GM21825 (cell line): Measurements from ENCODE around the gene TTLL6.

Source experiments
- ATAC-seq: cut with Tn5 transposase; IDR thresholded peaks from one replicate; pipeline ENCODE4 v1.9.1; 2021; ENCODE audit warnings: mild to moderate bottlenecking, moderate library complexity; ENCODE audit not compliant: unreplicated experiment

Gene TTLL6

DNA sequence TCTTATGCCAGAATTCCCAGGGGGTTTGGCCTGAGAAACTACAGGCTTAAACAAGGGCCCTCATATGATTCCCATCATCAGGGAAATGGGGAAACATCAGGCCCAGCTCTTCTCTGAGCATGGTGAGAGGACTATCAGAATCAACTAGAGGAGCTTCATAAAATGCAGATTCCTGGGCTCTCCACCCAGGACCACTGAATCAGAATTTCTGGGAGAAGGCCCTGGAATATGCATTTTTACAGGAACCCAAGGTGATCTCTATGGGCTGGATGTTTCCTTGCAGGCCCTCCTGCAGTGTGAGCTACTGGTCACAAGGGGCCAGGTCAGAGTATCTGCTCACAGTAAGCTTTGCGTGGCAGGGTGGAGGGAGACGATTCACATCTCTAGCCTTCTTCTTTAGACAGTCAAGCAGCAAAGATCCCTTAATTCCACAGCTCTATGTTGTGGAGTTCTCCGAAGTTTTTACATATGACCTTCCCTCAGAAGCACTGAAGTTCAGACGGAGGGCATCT is 49.7 kb downstream of the TTLL6 start:
- ATAC-seq: no peak

DNA sequence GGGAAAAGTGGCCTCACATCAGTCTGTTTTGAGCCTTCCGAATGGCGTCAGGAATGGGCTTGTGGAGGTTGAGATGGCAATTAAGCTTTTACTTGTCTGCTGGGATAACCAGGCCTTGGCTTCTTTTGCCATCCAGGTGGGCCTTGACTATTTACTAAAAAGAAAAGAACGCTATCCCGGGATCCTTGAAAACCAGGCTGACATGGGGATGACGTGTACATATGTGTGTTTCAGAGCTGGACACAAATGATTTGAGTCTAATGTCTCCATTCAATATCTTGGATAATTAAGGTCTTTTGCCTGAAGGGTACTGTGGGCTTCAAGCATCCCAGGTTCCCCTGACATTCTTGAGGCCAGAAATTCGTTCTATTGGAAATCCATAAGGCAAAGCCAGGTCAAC is 55.9 kb downstream of the TTLL6 start:
- no peak for ATAC-seq

DNA sequence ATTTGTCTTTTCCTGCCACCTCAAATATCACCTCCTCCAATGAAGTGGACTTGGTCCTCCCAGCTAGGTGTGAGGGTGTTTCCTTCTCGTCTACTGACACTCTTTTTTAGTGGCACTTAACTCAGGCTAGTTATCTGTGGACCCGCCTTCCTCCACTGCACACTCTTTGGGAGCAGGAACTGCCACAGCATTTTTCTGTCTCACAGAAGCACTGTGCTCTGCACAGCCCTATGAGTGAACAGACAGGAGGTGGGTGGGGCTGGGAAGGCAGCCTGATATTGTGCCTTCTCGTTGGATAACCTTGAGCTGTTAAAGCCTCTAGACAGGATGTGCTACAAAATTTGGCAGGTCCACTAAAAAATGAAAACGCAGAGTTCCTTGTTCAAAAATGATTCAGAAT is 56.6 kb downstream of the TTLL6 start:
- ATAC-seq: no peak

DNA sequence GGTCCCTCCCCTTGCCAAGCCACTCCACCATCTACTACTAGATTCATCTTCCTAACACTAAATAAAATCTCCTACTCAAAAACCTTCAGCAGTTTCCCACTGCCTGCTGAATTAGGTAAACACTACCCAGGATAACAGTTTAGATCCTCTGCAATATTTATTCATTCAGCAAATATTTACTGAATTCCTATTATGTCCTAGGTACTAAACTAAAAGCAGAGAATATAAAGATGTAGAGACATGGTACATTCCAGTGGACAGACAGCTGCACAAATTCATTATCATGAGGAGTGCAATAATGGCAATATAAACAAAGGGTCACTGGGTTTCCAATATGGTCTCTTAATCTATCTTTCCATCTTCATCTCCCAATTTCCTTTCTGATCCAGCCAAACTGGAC is 57.7 kb downstream of the TTLL6 start:
- ATAC-seq: no peak

DNA sequence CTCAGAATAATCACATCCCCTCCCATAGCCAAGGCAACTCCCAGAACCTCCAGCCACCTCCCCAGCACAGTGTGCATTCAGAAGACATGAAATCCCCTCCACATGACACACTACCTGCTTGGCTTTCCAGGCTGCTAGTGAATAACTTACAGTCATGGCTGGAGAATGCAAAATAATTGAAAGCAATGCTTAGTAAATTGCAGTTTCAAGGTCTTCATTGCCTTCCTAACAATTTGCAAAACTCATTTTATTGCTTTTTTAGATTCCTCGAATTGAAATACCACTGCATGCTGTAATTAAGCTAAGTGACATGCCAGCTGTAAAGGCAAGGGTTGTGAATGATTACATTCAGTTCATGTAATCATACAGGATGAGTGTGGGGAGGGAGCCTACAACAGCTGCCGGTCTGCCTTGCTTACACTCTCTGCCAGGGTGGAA is 59.5 kb downstream of the TTLL6 start:
- ATAC-seq: no peak

DNA sequence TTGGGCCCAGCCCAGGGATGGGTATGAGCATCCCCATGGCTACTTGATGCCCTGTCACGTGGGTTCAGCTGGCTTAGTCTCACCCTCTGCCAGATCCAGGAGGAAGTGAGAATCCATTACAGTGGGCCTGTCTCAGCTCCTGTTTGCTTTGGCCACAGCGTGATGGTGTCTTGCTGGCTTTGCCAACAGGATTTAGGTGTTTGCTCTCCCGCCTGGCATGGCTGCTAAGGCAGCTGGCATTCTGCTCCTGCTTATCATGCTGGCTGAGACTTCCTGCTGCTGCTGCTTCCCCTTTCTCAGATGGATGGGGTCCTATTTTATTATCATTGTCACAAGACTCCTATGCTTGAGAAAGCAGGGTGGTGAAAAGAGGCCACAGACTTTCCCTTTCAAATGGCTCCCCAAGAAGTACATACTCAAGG is 60.2 kb downstream of the TTLL6 start:
- no peak for ATAC-seq

DNA sequence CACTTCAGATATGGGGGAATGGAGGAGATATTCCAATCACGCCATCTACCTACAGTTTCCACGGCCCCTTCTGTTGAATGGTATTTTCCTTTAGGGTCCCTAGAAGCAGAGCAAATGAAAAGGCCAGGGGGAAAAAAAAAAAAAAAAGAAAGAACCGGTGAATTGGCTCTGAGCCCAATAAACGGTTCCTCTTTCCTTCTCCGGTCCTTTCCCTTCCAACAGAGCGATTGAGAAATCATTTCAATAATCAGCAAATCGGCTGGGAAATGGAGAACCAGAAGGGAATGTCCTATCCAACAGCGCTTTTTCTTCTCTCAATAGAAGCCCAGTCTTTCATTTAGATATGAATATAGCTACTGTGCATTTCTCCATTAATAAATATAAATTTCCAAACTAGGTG is 61.7 kb downstream of the TTLL6 start:
- ATAC-seq: no peak

DNA sequence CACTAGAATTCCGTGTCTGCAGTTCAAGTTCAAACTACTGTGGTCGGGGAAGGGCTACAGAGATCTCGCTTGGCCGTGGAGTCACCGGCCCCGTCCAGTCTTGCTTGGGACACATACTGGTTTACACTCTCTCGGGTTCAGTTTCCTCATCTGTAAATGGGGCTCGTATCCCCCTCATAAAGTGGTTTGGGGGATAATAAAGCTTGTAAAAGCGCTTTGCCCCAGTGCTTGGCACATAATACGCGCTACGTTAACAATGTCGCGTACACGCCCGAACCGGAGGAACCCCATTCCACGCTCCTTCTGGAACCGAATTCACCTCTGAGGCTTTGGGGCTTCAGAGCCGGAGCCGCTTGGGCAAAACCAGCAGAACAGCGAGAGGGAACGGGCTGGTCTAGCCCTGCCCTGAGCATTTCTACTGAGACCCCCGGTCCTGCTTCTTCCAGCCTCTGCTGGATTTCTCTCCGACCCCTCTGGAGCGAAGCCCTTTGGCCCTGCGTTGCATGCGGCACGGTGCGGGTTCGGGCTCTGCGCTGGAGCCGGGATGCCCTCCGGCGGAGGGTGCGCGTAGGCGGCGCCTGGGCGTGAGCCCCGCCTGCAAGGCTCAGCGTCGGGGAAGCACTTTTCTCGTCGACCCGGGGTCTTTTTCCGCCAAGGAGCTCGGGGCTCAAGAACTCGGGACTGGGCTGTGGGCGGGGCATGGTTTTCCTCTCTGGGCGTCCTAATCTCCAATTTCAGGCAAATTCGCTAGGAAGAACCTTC is 62.3 kb downstream of the TTLL6 start:
- ATAC-seq: no peak

DNA sequence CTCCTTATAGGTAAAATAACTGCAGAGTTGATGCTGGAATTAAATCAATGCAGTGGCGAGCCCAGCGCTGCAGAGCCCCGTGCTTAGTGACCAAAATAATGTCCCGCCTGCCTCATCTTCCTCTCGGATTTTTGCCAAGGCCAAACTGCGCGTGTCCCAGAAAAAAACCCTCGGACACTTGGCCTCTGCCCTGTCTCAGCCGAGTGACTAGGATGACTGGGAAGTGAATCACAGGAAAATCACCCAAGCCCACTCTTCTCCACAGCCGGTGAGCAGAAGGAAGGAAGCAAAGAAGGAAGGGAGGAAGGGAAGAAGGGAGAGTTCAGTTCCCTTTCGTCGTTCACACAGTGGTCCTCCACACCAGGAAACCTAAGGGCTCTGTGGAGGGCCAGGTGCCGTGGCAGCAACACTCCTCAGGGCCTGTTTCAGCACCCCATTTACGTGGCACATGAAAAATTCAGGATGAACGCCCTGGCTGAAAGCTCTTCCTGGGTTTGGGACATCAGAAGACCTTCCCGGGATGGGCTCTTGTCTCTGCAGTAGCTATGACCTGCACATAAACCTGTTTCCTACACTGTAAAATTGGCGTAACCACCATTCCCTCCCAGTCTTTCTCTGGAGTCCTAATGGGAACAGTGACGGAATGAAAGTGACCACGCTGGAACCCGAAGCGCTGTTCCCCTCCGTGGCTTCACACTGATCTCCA is 63.1 kb downstream of the TTLL6 start:
- ATAC-seq: no peak

DNA sequence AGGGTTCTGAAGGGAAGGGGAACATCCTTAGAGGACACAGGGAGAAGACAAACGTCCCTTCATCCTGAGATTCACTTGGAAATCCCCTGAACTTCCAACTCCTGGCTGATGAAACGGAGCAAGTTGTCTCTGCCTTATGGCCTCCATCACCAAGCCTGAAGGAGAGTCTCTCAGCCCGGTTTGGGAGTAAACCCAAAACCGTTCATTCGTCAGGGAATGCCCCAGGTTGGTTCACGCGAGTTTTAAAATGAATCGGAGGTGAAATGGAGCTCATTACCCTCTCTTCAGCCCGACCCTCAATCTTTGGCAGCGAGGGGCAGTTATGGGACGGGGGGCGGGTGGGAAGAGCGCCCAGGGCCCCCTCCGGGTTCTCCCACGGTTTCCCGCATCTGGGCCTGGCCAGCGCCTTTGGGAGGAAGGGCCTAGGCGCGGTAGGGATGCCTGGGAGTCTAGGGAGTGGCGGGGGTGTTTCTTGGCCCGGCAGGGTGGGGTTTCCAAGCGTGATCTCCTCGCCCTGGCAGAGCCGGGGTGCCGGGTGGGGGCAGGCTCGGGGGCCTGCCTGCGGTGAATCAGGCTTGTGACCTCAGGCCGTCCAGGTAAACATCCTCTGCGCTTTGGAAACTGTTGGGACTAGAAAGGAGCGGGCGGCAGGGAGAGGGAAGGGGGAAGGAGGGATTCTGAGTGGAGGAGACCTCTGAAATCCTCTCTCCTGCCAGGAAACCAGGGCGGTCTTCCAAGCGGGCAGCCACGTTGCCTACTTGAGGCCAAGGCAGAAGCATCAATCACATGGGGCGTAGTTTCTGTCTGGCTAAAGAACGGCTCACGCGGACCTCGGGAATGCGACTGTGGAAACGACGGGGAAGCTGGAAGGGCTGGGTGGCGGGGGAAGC is 64.4 kb downstream of the TTLL6 start:
- ATAC-seq: no peak

DNA sequence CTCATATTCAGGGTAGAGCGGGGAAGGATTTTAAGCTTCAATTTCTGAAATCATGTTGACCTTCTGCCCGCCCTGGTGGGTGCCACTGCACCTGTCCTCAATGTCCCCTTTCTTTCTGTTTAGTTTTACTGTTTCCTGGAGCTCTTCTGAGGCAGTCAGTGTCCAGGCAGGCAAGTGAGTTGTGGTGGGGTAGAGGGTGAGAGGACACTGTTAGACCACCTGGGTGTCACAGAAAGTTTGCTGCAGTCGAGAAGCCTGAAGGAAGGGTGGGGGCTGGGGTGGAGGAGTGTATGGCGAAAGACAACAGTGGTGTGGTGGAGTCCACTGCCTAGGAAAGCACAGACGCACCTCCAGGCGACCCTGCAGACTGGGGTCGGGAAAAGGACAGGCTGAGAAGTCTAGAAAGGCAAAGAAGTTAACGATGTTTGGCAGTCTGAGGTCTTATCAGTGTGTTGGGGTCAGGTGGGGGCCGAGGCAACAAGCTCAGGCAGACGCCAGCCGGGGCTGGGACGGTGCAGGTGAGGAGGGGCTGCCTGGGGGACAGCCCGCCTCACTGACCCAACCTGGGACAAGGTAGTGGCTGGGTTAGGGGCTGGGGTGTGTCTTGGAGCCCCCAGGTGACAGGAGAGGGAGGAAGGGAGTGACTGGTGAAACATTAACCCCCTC is 65.2 kb downstream of the TTLL6 start:
- ATAC-seq: no peak

DNA sequence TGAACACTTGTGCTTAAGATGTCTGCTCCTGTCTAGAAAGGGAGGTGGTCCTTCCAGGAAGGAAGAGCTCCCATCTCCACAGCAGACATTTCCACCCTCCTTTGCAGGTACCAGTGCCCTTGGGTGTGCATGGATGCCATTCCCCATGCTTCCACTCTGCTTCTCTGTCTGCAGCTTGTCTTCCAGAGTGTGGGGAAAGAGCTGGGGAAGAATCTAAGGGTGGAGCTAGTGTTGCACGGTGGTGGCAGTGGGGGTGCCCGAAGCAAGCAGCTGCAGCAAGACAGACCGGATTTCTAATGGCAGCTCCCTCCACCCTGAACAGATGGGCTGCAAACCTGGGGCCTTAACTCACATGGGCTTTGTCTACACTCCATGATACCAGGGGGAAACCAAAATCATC is 65.9 kb downstream of the TTLL6 start:
- no peak for ATAC-seq

DNA sequence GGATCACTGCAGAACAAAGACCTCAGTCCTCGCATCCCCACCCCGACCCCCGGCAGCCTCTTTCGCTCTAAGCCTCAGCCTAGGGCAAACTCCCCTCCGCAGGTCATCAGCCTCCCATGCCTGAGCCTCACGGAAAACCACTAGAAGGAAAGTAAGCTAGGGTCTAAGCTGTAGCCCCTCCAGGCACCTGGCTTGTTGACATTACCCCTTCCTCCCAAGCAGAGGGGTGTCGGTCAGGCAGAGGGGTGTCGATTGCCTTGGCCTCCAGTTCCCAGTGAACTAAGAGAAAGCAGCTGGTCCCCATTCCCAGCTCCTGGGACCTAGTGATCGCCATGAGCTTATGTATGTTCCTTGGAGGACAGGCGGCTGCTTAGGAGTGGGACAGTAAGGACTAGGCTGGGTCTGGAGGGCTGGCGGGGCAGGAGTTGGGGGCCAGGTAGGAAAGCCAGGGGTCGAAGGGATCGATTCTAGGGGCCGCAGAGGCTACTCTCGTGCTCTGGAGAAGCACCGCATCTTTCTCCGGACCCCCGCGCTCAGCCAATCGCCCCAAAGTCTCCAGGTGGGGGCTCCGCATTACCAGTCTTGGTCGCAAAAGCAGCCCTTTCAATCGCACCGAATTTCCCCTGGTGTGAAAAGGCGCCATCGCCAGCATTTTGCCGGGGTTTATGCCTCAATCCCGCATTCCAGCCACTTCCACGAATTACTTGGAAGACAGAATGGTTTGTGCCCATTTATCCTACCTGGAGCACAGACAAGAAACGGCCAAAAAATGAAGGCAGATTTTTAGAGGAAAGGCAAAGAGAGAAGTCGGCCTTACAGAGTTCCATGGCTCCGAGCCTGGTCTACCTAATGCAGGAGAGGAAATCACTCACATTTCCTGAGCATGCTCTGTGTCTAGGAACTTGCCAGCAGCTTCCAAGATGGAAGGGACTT is 67.1 kb downstream of the TTLL6 start:
- ATAC-seq: no peak

DNA sequence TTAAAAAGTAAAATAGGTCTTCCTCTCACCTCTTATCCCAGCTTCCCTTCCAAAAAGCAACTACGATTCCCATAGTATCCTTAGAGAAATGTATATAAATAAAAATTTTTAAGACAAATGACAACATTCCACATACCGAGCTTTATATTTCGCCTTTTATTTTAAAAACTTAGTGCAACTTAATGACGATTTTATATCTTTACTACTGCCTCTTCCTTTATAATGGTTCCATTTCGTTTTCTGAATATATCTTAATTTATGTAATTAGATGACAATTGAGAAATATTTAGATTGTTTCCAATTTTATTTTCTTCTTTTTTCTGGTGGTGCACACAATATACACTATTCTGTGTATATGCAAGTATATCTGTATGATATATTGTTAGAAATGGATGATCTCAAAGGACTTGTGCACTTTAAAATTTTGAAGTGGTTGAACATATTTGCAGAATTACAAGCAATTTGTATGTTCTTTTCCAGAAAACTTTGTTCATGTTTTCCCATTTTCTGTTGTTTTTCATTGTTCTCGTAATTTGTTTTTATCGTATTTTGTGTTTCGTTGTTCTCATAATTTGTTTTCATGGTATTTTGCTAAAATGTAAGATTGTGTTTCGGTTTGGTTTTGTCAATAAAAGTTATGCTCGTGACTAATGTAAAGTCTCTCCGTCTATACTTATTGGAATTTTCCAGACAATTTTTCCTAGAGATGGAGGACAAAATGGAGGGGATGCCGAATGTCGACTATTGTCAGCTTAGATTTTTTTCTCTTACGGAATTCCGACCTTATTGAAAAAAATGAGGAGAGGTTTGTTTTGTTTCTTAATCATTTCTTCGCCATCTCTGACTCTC is 68.1 kb downstream of the TTLL6 start:
- ATAC-seq: no peak

DNA sequence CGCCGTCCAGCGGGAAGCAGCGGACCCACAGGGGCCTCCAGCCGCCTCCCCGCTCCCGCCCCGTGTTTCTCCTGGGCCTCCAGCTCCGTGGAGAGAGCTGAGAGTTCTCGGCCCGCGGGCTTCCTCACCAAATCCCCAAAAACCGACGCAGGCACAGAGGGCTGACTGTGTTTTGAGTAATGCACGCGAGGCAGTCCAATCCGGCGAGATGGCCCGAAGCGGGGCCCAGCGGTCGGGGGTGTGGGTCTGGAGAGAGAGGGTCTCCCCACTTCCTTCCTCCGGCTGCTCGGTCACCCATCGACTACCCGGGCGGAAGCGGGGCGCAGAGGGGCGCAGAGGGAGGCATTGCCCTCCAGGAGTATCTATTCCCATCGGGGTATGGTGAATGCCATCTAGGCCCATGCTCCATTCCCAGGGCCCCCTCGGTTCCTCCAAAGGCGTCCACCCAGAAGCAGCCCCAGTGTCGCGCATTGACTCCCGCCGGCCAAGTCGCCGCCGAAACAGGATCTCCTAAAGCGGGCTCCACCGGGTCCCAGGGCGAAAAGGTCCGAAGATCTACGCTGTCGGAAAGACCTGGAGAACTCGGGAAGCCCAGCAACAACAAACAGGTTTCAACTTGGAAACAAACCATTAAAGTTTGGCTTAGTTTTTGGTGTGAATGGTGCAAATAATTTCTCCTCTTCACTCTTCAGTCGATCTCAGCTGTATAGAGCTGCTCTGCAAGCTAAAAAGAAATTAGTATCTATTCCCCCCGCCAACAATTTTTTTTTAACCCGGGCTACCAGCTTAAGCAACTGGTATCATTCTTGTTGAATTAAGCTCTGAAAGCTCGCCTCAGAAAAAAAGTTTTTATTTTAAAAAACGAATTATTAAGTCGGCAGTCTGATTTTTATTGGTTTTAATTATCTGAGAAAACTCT is 69.3 kb downstream of the TTLL6 start:
- ATAC-seq: no peak

DNA sequence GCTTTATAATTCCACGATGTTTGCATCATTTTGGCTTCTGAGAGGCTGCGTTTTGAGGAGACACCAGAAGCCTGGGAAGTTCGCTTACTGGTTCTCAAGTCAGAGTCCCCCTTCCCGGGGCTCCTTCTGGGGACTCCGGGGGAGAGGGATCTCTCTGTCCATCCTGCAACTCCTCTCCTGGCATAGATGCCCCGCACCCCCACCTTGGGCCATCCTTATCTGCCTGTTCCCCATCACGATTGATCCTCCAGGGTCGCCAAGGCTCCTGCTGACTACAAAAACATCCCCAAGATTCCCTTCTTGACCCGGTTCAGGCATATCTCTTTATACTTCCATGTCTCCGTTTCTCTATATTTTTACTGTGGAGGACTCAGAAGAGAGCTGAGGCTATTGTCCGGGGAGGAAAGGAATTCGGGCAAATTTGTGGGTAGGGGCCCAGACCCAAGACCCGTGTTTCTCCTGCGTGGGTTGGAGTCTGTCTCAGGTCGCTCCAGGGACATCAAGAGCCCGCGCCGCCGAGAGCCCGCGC is 70.0 kb downstream of the TTLL6 start:
- ATAC-seq: no peak
